ENCODE measurements around the gene ASAP3. TPM values are rescaled to one million over a fixed set of nuclear protein-coding genes. Genes with fewer than 3 reads are reported as not detected.

ASAP3 gene
- total and polyA plus RNA-seq, 9 of the 15 experiments (the other 6 are each of a cell fraction or from before 2014, with no cell fraction given): 1.7 to 31.2 (median 17.4) TPM

DNA sequence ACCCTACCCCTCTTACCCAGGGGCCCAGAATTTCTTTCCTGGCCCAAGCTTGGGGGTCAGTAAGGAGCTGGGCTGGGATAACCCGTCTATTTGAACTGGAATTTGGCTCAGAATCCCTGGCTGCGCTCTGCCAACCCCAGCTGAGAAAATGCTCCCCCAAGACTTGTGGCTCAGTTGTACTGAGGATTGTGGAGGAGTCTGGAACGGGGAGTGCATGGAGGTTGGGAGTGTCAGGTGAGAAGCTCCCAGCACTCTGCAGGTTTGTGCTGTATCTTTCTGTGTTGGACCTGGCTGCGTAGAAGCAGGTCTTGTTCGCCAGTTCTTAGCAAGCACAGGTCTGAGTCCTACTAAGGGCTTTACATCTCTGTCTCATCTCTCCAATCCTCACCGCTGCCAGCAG lies 61.0 kb downstream of the ASAP3 start (continued):
- TF ChIP-seq ZNF639 (CRISPR knock-in tag; conservative IDR thresholded peaks at IDR 0.05 in 1 of 2, IDR thresholded peaks at IDR 0.05 in 1 of 2) (no peak), TAF7 (tag; IDR thresholded peaks at IDR 0.05) (no peak), PML (IDR thresholded peaks at IDR 0.05; ENCODE audit: low read length) (no peak), ESRRA (IDR thresholded peaks at IDR 0.05; ENCODE audit: borderline replicate concordance, low read depth) (no peak), ZBTB1 (CRISPR knock-in tag; IDR thresholded peaks at IDR 0.05; ENCODE audit: borderline replicate concordance, low read depth) (no peak), ZKSCAN1 (IDR thresholded peaks at IDR 0.05; ENCODE audit: low read depth, low read length) (peak; percentile 70; the same call in 1 of the 2 replicates), CREB1 (IDR thresholded peaks at IDR 0.05) (no peak), CREB1 (CRISPR knock-in tag; IDR thresholded peaks at IDR 0.05) (0 out of 2 replicates have a peak, but pooled peaks have one; percentile 8), HSF4 (CRISPR knock-in tag; IDR thresholded peaks at IDR 0.05; ENCODE audit: borderline replicate concordance) (no peak), RNF219 (CRISPR knock-in tag; IDR thresholded peaks at IDR 0.05) (no peak), ZNF668 (CRISPR knock-in tag; IDR thresholded peaks at IDR 0.05) (no peak), POLR2AphosphoS2 (IDR thresholded peaks at IDR 0.05; ENCODE audit: low read length) (no peak), JUN (IDR thresholded peaks at IDR 0.05; ENCODE audit: borderline replicate concordance, low read depth, low read length) (no peak), JUN (CRISPR knock-in tag; IDR thresholded peaks at IDR 0.05; ENCODE audit: borderline replicate concordance) (no peak), CREB3L1 (IDR thresholded peaks at IDR 0.05; ENCODE audit: borderline replicate concordance, low read depth) (no peak), HDAC8 (tag; IDR thresholded peaks at IDR 0.05) (no peak), KAT7 (CRISPR knock-in tag; IDR thresholded peaks at IDR 0.05; ENCODE audit: borderline replicate concordance) (no peak), PHTF2 (CRISPR knock-in tag; IDR thresholded peaks at IDR 0.05) (no peak), L3MBTL2 (IDR thresholded peaks at IDR 0.05) (no peak)
- TF ChIP-seq, protein P1, sequence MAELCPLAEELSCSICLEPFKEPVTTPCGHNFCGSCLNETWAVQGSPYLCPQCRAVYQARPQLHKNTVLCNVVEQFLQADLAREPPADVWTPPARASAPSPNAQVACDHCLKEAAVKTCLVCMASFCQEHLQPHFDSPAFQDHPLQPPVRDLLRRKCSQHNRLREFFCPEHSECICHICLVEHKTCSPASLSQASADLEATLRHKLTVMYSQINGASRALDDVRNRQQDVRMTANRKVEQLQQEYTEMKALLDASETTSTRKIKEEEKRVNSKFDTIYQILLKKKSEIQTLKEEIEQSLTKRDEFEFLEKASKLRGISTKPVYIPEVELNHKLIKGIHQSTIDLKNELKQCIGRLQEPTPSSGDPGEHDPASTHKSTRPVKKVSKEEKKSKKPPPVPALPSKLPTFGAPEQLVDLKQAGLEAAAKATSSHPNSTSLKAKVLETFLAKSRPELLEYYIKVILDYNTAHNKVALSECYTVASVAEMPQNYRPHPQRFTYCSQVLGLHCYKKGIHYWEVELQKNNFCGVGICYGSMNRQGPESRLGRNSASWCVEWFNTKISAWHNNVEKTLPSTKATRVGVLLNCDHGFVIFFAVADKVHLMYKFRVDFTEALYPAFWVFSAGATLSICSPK (IDR thresholded peaks at IDR 0.05; ENCODE audit: borderline replicate concordance): no peak
- TF ChIP-seq, protein P2, sequence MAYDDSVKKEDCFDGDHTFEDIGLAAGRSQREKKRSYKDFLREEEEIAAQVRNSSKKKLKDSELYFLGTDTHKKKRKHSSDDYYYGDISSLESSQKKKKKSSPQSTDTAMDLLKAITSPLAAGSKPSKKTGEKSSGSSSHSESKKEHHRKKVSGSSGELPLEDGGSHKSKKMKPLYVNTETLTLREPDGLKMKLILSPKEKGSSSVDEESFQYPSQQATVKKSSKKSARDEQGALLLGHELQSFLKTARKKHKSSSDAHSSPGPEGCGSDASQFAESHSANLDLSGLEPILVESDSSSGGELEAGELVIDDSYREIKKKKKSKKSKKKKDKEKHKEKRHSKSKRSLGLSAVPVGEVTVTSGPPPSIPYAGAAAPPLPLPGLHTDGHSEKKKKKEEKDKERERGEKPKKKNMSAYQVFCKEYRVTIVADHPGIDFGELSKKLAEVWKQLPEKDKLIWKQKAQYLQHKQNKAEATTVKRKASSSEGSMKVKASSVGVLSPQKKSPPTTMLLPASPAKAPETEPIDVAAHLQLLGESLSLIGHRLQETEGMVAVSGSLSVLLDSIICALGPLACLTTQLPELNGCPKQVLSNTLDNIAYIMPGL (CRISPR knock-in tag; IDR thresholded peaks at IDR 0.05): no peak
